Posterior vena cava (tissue), 2 donors: ENCODE measurements around the gene LY86. TPM values are rescaled to one million over a fixed set of nuclear protein-coding genes. Genes with fewer than 3 reads are reported as not detected.
A peak's percentile ranks its signal among the peaks of the same experiment; 100 is the strongest.

Experiments
- DNase-seq: peaks from one replicate; pipeline ENCODE4 v3.0.0-alpha.2; 2020; ENCODE audit warnings: low spot score
- intact Hi-C, 2 donors: fragments of 100-400 bp; cut with DNase I; formaldehyde crosslinking; loops; one replicate each; pipeline versions ENCODE4 v1.14.1 to v1.14.2; 2022 to 2023
- total RNA-seq, 2 donors: library from RNA; stranded (reverse); fragmentation: NEBNext Ultra II Directional; extraction: Animal tissue kit (Norgen Biotek cat#: 25700); gene quantifications; one replicate each; pipeline ENCODE4 v1.2.1, GENCODE V29; 2021
- donor health status: DM: yes; HTN: yes; CAD: no.
- donor health status: DM: yes; HTN: yes; CAD: no.

Gene LY86
- total RNA-seq, 2 donors from 2014 or later: 1.5 to 7.4 TPM

- intact Hi-C loops: no loop called here
- DNase-seq: no peak
Observed at GRCh38 chr6:6640926-6641325, 52.4 kb downstream of the LY86 start.

- intact Hi-C loops: no loop called here
- no peak for DNase-seq
Observed at GRCh38 chr6:6643398-6643797, 54.9 kb downstream of the LY86 start.

DNA sequence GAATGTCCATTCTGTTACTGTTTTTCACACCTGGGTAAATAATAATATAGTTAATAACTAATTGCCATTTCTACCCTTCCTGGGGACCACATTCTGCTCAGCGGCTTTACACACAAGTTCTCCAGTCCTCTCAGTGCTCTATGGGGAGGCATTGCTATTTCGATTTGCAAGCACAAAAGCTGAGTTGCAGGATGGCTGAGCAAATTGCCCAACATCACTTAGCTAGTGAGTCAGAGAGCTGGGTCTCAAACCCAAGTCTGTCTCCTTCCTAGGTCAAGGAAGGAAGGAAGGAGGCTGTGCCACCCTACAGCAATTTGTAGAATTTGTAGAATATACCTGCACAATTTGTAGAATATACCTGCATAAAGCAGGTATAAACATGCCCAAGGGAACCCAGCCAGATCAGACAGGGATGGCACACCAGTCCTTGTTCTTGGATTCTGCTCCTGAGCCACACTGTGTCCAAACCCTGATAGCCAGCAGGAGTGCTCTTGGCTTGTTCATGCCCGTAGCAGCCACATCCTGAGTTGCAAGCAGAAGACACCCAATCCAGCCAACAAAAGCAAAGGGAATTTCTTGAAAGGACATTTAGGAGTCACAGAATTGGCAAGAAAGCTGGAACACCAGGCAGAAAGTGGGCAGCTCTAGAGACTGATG lies 56.9 kb downstream of the LY86 start:
- DNase-seq: no peak
- intact Hi-C loops: no loop called here

DNA sequence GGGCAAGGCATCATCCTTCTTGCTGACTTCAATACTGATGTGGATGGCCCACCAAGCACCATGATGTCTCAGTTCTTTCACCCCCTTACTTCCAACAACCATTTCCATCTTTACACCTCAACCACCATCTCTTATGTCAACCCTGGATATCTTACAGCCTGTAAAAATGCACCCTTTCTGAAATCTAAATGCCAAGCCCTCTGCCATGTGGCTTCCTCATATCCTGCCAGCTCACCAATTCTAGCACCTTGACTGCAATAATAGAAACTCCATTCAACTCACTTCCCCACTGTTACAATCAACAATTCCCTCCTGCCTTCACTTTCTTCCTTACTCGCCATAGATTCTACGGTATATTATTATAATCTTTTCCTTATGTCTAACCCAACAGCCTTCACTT lies 57.9 kb downstream of the LY86 start:
- no peak for DNase-seq
- intact Hi-C loops: no loop called here

DNA sequence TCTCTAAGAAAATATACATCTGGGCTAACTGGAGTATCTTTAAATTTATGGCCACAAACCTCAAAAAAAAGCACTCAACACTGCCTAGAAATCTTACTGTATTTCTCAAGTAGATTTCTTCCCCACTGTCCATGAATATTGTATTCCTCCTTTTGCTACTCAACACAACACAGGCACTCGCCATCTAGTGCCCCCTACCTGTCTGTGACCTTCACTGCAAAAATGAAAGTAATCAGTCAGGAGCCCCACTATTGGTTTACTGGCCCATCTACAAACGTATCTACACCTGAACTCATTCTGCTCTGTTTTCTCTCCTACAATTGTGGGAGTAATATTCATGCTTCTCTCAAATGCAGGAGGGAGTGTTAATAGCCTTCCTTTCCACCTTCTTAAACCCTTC lies 58.3 kb downstream of the LY86 start:
- intact Hi-C loops: no loop called here
- DNase-seq: no peak

DNA sequence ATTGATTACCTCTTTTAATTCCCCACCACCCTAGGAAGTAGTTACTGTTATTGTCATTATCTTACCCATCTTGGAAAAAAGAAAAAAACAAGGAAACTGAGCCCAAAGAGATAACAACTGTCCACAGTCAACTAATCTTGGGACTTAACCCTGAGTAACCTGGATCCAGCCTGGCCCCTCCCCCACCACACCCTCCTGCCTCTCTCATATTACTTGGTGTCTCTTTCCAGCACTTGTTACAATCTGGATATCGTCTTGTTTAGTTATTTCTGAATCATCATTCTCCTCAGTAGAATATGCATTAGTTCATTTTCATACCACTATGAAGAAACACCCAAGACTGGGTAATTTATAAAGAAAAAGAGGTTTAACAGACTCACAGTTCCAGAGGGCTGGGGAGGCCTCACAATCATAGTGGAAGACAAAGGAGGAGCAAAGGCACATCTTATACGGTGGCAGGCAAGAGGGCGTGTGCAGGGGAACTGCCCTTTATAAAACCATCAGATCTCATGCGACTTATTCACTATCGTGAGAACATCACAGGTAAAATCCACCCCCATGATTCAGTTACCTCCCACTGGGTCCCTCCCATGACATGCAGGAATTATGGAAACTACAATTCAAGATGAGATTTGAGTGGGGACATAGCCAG lies 60.3 kb downstream of the LY86 start:
- peak; percentile 32 for DNase-seq
- intact Hi-C loops: no loop called here

GRCh38 chr6:6649824-6650349 lies 61.4 kb downstream of the LY86 start:
- intact Hi-C loops: loop anchor here in 1 of 2 donors (10.0 kb wide), 1 partner anchor 825 kb away; no protein-coding TSS in a partner anchor
- peak; percentile 72 for DNase-seq

DNA sequence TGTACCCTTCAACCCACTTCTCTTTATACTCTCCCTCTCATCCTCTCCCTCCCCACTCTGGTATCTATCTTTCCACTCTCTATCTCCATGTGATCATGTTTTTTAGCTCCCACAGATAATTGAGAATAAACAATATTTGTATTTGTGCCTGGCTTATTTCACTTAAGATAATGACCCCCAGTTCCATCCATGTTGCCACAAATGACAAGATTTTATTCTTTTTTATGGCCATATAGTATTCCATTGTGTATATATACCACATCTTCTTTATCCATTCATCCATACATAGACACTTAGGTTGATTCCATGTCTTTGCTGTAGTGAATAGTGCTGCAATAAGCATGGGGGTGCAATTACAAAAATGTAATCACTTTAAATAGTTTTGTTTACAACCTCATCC lies 62.3 kb downstream of the LY86 start:
- DNase-seq: no peak
- intact Hi-C loops: loop anchor here in 1 of 2 donors (10.0 kb wide), 1 partner anchor 824 kb away; no protein-coding TSS in a partner anchor

DNA sequence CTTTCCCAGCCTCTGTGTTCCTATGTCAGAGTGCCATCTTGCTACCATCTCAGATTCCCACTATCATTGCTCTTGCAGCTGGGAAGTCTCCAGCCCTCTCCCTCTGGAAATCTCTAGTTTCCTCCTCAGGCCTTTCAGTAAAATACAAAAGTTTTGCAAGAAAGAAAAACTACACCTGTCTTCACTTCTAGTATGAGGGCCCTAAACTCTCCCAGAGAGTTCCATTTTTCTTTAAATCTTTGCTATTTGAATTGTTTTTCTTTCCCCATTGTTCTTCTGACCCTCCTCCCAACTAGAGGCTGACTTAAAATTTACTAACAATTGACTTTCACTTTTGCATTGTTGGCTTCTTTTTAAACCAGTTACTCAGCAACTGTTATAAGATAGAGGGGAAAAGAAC lies 62.8 kb downstream of the LY86 start:
- intact Hi-C loops: loop anchor here in 1 of 2 donors (10.0 kb wide), 1 partner anchor 823 kb away; no protein-coding TSS in a partner anchor

GRCh38 chr6:6652932-6653331 lies 64.4 kb downstream of the LY86 start:
- intact Hi-C loops: loop anchor here in 1 of 2 donors (10.0 kb wide), 1 partner anchor 822 kb away; no protein-coding TSS in a partner anchor
- DNase-seq: no peak

More for the DNA sequence above, 62.8 kb downstream of the LY86 start:
- no peak for DNase-seq

DNA sequence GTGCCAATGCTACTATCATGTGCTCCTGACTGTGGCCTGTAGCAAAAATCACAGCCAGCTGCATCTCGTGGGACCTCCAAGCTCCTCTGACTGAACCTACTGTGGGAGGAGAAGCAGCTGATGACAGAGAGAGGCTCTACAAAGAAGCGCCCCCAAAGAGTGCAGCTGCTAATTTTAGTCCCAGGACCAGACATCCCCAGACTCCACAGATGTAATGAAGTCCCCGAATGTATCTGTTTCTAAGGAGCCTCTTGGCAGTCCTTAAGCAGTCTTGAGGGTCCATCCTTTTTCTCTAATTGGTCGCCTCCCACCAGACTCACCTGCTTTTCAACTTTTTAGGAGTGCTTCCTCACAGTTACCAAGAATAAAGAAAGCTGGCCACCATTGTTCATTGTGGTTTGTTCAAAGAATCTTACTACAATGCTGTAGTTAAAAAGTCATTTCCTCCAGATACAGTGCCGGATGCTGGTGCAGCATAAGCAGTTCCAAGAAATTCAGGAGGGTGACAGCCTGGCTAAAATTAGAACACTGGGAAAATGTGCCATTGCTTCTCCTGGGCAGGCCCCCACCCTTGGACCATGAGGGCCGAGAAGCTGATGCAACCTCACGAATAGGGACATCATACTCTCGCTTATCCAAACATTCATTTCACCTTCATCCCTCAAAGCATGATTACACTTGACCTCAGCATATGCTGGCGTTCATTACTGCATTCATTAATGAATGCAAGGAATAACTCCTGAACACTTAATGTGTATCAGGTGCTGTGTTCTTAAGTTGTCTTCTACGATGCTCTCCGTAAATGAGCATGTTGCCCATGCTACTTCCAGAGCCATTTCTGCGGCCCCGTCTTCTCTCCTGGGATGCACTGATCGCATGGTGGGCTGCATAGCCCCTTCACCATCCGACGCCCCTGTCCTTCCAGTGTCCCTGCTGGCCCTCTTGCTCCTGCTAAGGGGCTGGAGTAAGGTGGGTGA lies 66.4 kb downstream of the LY86 start:
- intact Hi-C loops: loop anchor here in 1 of 2 donors (10.0 kb wide), 1 partner anchor 820 kb away; no protein-coding TSS in a partner anchor
- DNase-seq: peak; percentile 74

- intact Hi-C loops: loop anchor here in 1 of 2 donors (10.0 kb wide), 1 partner anchor 819 kb away; no protein-coding TSS in a partner anchor
- peak; percentile 24 for DNase-seq
Observed at GRCh38 chr6:6655805-6656251, 67.3 kb downstream of the LY86 start.

DNA sequence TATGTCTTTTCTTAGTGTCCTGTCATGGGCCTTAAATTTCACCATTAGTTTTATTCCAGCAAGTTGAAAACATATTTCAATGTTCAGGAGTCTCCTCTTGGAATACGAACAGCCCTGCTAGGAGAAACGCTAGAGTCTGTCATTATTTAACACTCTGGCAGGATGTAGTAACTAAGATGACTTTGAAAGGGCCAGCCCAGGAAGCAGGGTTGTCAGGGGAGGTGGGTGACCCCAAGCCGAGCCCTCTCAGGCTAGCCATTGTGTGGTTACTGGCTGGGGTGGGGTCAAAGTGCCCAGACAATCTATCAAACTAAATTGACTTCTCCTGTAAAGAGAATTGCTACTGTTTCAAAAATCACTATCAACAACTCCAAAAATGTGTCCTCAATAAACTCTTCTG lies 67.8 kb downstream of the LY86 start:
- no peak for DNase-seq
- intact Hi-C loops: loop anchor here in 1 of 2 donors (10.0 kb wide), 1 partner anchor 819 kb away; no protein-coding TSS in a partner anchor

DNA sequence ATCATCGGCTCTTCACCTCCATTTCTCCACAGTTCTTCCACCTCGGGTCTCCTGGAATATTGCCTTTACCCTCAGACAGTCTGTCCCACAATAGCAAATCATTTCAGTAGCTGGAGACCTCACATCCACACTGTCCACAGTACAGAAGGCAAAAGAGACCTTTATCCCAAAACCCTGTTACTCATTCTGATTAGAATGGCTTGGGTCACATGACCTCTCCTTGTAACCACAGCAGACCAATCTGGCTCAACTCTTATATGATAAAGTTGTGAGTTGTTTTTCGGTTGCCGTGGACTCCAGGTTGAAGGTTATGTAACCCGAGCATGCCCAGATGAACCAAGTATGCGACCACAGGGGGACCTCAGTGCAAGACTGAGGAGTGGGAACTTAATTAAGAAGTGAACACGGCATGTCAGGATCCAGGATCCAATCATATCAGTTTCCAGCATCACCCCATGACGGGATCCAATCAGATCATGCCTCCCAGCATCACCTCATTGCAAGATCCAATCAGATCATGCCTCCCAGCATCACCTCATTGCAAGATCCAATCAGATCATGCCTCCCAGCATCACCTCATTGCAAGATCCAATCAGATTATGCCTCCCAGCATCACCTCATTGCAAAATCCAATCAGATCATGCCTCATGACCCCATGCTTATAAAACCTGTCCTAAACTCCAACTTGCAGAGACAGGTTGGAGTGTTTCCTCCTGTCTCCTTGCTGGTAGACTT lies 68.7 kb downstream of the LY86 start:
- intact Hi-C loops: loop anchor here in 1 of 2 donors (10.0 kb wide), 1 partner anchor 818 kb away; no protein-coding TSS in a partner anchor
- peak; percentile 19 for DNase-seq

GRCh38 chr6:6657820-6658217 lies 69.3 kb downstream of the LY86 start:
- intact Hi-C loops: loop anchor here in 1 of 2 donors (10.0 kb wide), 1 partner anchor 817 kb away; no protein-coding TSS in a partner anchor

GRCh38 chr6:6659600-6660327 lies 71.2 kb downstream of the LY86 start:
- DNase-seq: peak; percentile 64

More at GRCh38 chr6:6657820-6658217, 69.3 kb downstream of the LY86 start:
- DNase-seq: no peak

DNA sequence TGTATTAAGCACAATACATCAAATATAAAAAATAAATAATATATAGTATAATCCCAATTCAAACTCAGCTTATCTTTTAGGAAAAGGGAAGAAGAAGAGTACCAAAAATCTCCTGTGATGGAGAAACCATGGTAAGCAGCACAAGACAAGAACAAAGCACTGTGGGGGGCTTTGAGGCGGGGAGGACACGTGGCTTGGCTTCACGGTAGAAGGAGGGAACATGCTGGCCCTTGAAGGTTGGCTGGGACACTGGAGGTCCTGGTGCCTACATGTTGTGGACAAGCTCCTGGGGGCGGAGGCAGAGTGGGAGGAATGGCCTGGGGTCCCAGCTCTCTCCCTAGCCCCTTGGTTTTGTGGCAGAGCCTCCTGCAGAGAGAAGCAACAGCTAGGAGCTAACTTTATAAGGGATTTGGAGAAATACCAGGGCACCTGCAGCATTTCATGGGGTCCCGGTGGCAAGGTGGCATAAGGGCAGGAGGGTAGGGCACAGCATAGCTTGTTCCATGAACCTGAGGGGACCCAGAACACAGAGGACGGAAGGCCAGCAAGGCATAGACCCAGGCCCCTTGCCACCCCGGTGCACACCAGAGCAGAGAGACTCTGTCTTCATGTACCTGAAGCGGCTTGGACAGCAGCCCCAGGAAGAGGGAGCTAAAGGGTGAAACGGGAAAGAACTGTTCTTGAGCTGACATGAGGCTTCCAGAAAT lies 72.0 kb downstream of the LY86 start:
- peak; percentile 72 for DNase-seq
- intact Hi-C loops: no loop called here

More at GRCh38 chr6:6659600-6660327, 71.2 kb downstream of the LY86 start:
- intact Hi-C loops: loop anchor here in 1 of 2 donors (10.0 kb wide), 1 partner anchor 815 kb away; no protein-coding TSS in a partner anchor
